NB4 (cell line): ENCODE measurements around the gene ZNF444.

Experiments used
- MYC ChIP-seq: IDR thresholded peaks from 2 replicates; pipeline ENCODE4 v1.6.1; 2011; ENCODE audit warnings: low read depth, low read length
- POLR2A ChIP-seq: IDR thresholded peaks from 2 replicates; pipeline ENCODE4 v1.6.1; 2011; ENCODE audit warnings: mild to moderate bottlenecking; ENCODE audit not compliant: insufficient read length; ENCODE audit errors: extremely low read depth
- TF ChIP-seq, protein P1 (sequence below): IDR thresholded peaks from one replicate; pipeline ENCODE4 v1.5.1; 2012; ENCODE audit warnings: low read depth, low read length

DNA sequence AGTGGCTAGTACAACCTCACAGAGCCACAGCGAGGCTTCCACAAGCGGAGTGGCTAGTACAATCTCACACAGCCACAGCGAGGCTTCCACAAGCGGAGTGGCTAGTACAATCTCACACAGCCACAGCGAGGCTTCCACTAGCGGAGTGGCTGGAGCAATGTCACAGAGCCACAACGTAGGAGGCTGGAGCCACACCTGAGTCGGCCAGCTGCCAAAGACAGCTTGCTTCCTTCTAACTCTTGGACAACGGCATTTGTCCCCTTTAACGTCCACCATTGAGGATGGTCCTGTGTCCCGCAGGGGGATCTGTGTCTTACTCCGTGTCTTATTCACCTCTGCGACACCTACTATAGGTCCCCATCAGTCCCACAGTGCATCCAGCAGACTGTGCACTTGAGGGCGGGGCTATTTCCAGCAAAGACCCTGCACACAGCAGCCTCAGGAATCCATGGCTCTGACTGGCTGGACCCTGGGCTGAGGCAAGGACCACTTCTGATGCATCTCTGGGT lies 23.7 kb upstream of the ZNF444 start:
- TF ChIP-seq POLR2A (no peak), MYC (no peak)
- TF ChIP-seq, protein P1, sequence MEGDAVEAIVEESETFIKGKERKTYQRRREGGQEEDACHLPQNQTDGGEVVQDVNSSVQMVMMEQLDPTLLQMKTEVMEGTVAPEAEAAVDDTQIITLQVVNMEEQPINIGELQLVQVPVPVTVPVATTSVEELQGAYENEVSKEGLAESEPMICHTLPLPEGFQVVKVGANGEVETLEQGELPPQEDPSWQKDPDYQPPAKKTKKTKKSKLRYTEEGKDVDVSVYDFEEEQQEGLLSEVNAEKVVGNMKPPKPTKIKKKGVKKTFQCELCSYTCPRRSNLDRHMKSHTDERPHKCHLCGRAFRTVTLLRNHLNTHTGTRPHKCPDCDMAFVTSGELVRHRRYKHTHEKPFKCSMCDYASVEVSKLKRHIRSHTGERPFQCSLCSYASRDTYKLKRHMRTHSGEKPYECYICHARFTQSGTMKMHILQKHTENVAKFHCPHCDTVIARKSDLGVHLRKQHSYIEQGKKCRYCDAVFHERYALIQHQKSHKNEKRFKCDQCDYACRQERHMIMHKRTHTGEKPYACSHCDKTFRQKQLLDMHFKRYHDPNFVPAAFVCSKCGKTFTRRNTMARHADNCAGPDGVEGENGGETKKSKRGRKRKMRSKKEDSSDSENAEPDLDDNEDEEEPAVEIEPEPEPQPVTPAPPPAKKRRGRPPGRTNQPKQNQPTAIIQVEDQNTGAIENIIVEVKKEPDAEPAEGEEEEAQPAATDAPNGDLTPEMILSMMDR: no peak
